Hippocampal formation (tissue), 2 donors: ENCODE data around the gene USO1.
"Not testable (repeated sequence)": the region's sequence is repeated elsewhere in the genome, so short reads cannot be mapped to it uniquely, and the experiment has no call there.

ENCODE experiments used
- DNase-seq, 2 donors: peaks; one replicate each; lab custom pipeline; 2025; lab: John Stamatoyannopoulos, UW

Gene USO1, protein sequence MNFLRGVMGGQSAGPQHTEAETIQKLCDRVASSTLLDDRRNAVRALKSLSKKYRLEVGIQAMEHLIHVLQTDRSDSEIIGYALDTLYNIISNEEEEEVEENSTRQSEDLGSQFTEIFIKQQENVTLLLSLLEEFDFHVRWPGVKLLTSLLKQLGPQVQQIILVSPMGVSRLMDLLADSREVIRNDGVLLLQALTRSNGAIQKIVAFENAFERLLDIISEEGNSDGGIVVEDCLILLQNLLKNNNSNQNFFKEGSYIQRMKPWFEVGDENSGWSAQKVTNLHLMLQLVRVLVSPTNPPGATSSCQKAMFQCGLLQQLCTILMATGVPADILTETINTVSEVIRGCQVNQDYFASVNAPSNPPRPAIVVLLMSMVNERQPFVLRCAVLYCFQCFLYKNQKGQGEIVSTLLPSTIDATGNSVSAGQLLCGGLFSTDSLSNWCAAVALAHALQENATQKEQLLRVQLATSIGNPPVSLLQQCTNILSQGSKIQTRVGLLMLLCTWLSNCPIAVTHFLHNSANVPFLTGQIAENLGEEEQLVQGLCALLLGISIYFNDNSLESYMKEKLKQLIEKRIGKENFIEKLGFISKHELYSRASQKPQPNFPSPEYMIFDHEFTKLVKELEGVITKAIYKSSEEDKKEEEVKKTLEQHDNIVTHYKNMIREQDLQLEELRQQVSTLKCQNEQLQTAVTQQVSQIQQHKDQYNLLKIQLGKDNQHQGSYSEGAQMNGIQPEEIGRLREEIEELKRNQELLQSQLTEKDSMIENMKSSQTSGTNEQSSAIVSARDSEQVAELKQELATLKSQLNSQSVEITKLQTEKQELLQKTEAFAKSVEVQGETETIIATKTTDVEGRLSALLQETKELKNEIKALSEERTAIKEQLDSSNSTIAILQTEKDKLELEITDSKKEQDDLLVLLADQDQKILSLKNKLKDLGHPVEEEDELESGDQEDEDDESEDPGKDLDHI

DNA sequence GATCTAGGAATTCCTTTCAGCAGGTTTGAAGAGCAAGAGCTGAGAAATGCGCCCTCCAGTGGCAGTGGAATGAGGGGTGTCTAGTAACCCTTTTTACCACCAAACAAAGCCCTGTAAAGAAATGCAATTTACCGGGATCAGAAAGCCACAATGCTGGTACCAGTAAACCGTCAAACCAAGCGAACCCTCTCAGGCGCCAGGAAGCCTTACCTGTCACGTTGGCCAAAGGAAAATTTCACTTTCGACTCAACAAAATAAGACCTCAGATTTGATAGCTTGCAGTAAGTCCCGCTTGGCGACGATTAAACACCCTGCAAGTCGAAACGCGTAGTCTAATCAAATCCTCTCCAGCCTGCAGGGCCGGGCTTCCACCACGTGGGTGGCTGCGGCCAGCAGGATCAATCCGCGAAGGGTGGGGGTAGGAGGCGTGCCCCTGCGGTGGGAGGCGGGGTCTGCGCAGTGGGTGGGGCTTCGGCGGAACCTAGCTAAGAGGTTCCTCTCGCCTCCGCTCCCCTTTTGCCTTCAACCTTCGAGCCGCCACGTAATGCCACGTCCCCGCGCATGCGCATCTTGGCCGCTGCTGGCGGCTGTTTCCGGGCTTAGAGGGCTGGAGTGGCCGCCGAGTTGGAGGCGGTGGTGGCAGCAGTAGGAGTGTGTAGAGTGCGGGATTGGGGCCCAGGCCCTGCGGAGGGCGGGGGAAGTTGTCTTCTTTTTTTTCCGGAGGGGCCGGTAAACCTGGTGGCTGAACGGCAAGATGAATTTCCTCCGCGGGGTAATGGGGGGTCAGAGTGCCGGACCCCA lies at the start of gene USO1:
Gene USO1, plus strand, starts transcription at position 512 of the 801 bp plus-strand sequence. Its CDS starts 243 bp downstream, at position 755.
- peak; percentile 98 for DNase-seq

GRCh38 chr4:75675004-75675531 lies 49.3 kb upstream of the USO1 start:
- no peak for DNase-seq

DNA sequence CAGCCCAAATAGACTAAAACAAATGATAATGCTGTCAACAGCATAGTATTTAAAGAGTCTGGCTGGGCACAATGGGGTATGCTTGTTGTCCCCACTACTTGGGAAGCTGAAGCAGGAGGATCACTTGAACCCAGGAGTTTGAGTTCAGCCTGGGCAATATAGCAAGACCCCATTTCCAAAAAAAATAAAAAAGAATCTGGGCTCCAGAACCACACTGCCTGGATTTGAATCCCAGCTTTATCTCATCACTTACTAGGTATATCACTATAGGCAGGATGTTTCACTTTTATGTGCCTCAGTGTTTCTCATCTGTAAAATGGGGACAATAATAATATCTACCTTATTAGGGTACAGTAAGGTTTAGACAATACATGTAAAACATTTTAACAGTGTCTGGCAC lies 45.9 kb upstream of the USO1 start:
- no peak for DNase-seq

DNA sequence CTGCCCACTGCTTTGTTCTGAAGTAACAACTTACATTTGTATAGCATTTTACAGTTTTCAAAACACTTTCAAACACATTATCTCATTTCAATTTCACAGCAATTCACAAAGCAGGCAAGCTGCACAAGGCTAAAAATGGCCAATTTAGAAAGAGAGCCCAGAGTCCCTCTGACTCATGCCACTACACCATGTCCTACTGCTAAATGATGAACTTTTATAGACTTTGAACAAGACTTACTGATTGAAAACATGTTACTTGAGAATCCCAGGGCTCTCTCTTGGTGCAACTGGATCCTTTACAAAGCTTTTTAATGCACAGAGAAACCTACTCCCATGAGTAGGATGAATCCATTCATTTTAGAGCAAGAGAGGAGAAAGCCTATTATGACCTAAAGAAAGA lies 45.4 kb upstream of the USO1 start:
- DNase-seq = no peak

GRCh38 chr4:75679876-75680575 lies 44.4 kb upstream of the USO1 start:
- no peak for DNase-seq

DNA sequence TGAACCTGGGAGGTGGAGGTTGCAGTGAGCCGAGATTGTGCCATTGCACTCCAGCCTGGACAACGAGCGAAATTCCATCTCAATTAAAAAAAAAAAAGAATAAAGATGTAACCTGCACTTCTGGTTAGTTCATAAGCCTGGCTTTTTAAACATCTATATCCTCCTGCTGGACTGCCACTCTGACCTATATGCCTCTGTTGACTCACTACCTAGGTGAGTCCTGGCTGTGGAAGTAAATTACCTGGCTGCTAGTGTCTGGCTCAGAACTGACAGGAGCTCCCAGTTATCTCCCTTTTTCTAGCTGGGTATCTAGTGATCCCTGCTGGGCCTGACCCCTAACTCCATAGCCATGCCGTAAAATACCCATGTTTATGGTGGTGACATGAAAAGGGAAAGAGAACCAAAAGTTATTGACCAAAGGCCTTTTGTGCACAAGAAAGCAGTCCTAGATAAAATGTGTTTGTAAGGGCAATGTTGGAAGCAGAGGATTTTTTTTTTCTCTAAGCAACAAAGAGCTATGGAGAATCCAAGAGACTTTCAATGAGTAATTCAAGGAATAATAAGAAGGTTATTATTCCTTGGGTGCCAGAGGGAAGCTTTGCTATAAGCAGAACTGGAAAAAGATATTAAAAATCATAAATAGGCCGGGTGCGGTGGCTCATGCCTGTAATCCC lies 40.8 kb upstream of the USO1 start:
- DNase-seq = no peak

- no peak for DNase-seq
Measured at GRCh38 chr4:75685546-75686189, 38.7 kb upstream of the USO1 start.

DNA sequence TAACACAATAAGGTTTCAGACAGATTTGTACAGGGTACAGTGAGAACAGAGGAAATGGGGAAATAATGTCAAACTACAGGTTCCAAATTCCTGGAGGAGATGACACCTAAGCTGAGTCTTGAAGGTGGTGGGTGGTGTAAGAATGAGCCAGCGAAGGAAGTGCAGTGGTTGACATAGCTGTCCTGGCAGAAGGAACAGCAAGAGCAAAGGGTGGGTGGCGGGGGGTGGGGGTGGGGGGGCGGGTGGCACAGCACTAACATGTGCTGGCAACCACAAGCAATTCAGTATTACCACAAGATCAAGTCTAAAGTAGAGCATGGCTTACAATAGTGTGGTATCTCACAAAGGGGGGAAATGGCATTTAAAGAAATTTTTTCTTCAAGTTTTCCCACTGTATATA lies 38.0 kb upstream of the USO1 start:
- DNase-seq = no peak

- DNase-seq = not testable (repeated sequence)
Measured at GRCh38 chr4:75687125-75687524, 37.3 kb upstream of the USO1 start.

GRCh38 chr4:75692066-75692465 lies 32.3 kb upstream of the USO1 start:
- DNase-seq = not testable (repeated sequence)

DNA sequence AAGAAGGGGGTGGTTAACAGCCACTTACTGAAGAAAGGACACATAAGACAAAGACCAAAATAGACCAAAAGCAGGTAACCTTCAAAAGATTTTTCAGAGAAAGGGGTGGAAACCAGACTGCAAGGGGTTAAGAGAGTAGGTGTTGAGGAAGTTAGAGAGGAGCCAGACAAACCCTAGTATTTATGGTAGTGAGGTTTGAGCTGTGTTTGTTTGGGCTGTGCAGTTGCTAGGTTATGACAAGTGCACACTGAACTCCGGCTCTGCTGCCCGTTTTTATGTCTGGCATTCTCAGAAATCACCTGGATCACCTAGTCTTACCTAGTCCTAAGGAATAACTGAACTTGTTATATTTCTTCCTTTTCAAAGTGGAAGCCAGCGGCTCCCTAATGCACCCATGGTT lies 28.3 kb upstream of the USO1 start:
- DNase-seq = no peak

- no peak for DNase-seq
Measured at GRCh38 chr4:75696581-75696980, 27.8 kb upstream of the USO1 start.

- DNase-seq = no peak
Measured at GRCh38 chr4:75698162-75698962, 26.0 kb upstream of the USO1 start.

- DNase-seq = no peak
Measured at GRCh38 chr4:75698963-75699228, 25.5 kb upstream of the USO1 start.

GRCh38 chr4:75699299-75699698 lies 25.1 kb upstream of the USO1 start:
- DNase-seq = no peak

DNA sequence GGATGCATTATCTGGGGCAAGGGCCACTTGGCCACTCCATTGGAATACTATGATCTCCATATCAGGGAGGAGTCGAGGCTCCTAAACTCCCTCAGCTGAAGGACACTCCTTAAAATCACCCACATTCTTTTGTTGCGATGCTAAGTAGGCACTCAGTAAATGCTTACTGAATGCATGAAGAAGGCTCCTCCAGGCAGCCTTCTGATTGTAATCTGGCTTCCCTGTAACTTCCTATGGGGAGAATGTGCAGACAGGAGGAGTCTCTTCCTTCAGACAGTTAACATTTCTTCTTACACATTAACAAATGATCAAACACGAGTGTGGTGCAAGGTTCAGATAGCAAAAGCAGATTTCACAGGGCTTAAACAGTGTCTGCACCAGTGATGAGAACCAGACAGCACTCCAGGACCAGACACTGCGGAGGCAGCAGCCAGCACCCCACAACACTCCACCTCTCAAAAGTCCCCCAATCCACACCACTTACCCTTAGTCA lies 21.4 kb upstream of the USO1 start:
- no peak for DNase-seq

- DNase-seq = no peak
Measured at GRCh38 chr4:75705198-75705977, 19.0 kb upstream of the USO1 start.

GRCh38 chr4:75708218-75708691 lies 16.1 kb upstream of the USO1 start:
- DNase-seq = no peak
